Measurements from ENCODE around the gene PRKAG3. TPM values are rescaled to one million over a fixed set of nuclear protein-coding genes. Genes with fewer than 3 reads are reported as not detected.

The PRKAG3 gene
- total and polyA plus RNA-seq, 4 donors = 0.08 TPM; not detected in 3

Other genes starting within 250 kb of the PRKAG3 start
- under 1 TPM; 0.05 to 0.17 TPM for gene PLCD4, start 223.9 kb downstream of the PRKAG3 start, total RNA-seq
- gene PLCD4, start 223.9 kb downstream of the PRKAG3 start, polyA plus RNA-seq = under 1 TPM; 0.07 to 0.51 TPM
- 1 to 10 TPM; 6.0 to 7.4 TPM for gene ZNF142, start 172.2 kb downstream of the PRKAG3 start, total RNA-seq
- 1 to 10 TPM; 2.2 to 3.7 TPM for gene ZNF142, start 172.2 kb downstream of the PRKAG3 start, polyA plus RNA-seq
- gene BCS1L, start 172.1 kb downstream of the PRKAG3 start, total RNA-seq = 10 to 100 TPM; 14.8 to 27.5 TPM
- 10 to 100 TPM; 22.9 to 30.1 TPM for gene BCS1L, start 172.1 kb downstream of the PRKAG3 start, polyA plus RNA-seq
- gene RNF25, start 159.8 kb downstream of the PRKAG3 start, total RNA-seq = 1 to 10 TPM; 6.5 to 8.2 TPM
- 10 to 100 TPM in 1 of 2 donors, 1 to 10 TPM in 1; 3.3 to 14.0 TPM for gene RNF25, start 159.8 kb downstream of the PRKAG3 start, polyA plus RNA-seq
- 10 to 100 TPM in 1 of 2 donors, 1 to 10 TPM in 1; 5.1 to 17.2 TPM for gene STK36, start 159.7 kb downstream of the PRKAG3 start, total RNA-seq
- gene STK36, start 159.7 kb downstream of the PRKAG3 start, polyA plus RNA-seq = 1 to 10 TPM; 5.2 to 8.9 TPM
- 10 to 100 TPM in 1 of 2 donors, 1 to 10 TPM in 1; 6.9 to 14.0 TPM for gene TTLL4, start 121.0 kb downstream of the PRKAG3 start, total RNA-seq
- 1 to 10 TPM; 5.7 to 6.4 TPM for gene TTLL4, start 121.0 kb downstream of the PRKAG3 start, polyA plus RNA-seq
- 100 to 1,000 TPM; 112 to 354 TPM for gene CYP27A1, start 49.7 kb downstream of the PRKAG3 start, total RNA-seq
- gene CYP27A1, start 49.7 kb downstream of the PRKAG3 start, polyA plus RNA-seq = 100 to 1,000 TPM; 298 to 311 TPM
- under 1 TPM in 1 of 2 donors, not detected in 1; 0.08 TPM for gene WNT6, start 28.0 kb upstream of the PRKAG3 start, total RNA-seq
- under 1 TPM in 1 of 2 donors, not detected in 1; 0.20 TPM for gene WNT6, start 28.0 kb upstream of the PRKAG3 start, polyA plus RNA-seq
- gene WNT10A, start 49.0 kb upstream of the PRKAG3 start, total RNA-seq = under 1 TPM; 0.05 to 0.08 TPM
- gene WNT10A, start 49.0 kb upstream of the PRKAG3 start, polyA plus RNA-seq = under 1 TPM in 1 of 2 donors, not detected in 1; 0.01 TPM
- not detected for gene CDK5R2, start 127.9 kb upstream of the PRKAG3 start, total RNA-seq
- not detected for gene CDK5R2, start 127.9 kb upstream of the PRKAG3 start, polyA plus RNA-seq
- not detected for gene FEV, start 153.4 kb upstream of the PRKAG3 start, total RNA-seq
- not detected for gene FEV, start 153.4 kb upstream of the PRKAG3 start, polyA plus RNA-seq
- gene CRYBA2, start 161.6 kb upstream of the PRKAG3 start, total RNA-seq = not detected
- gene CRYBA2, start 161.6 kb upstream of the PRKAG3 start, polyA plus RNA-seq = not detected
- gene CFAP65, start 209.7 kb upstream of the PRKAG3 start, total RNA-seq = not detected
- not detected for gene CFAP65, start 209.7 kb upstream of the PRKAG3 start, polyA plus RNA-seq
- 1 to 10 TPM in 1 of 2 donors, under 1 TPM in 1; 0.75 to 2.4 TPM for gene IHH, start 229.1 kb upstream of the PRKAG3 start, total RNA-seq
- under 1 TPM; 0.51 to 0.82 TPM for gene IHH, start 229.1 kb upstream of the PRKAG3 start, polyA plus RNA-seq